HG03571 (cell line): Measurements from ENCODE around the gene ZNF681.
"Not testable (repeated sequence)": the region's sequence is repeated elsewhere in the genome, so short reads cannot be mapped to it uniquely, and the experiment has no call there.

ENCODE experiments used
- ATAC-seq: cut with Tn5 transposase; IDR thresholded peaks from one replicate; pipeline ENCODE4 v1.9.1; 2021; ENCODE audit not compliant: unreplicated experiment

The ZNF681 gene

GRCh38 chr19:23758187-23759074 is at the start of gene ZNF681:
TSS of gene ZNF681 (minus strand) at chr19:23758891. CDS start at chr19:23758749, 142 bp downstream.
- peak; percentile 73 for ATAC-seq

- ATAC-seq = no peak
Observed at GRCh38 chr19:23804676-23805075, 46.0 kb upstream of the ZNF681 start.

GRCh38 chr19:23802290-23802689 is 43.6 kb upstream of the ZNF681 start:
- no peak for ATAC-seq

- ATAC-seq = no peak
Observed at GRCh38 chr19:23801803-23802202, 43.1 kb upstream of the ZNF681 start.

- no peak for ATAC-seq
Observed at GRCh38 chr19:23800868-23801267, 42.2 kb upstream of the ZNF681 start.

- no peak for ATAC-seq
Observed at GRCh38 chr19:23800271-23800670, 41.6 kb upstream of the ZNF681 start.

DNA sequence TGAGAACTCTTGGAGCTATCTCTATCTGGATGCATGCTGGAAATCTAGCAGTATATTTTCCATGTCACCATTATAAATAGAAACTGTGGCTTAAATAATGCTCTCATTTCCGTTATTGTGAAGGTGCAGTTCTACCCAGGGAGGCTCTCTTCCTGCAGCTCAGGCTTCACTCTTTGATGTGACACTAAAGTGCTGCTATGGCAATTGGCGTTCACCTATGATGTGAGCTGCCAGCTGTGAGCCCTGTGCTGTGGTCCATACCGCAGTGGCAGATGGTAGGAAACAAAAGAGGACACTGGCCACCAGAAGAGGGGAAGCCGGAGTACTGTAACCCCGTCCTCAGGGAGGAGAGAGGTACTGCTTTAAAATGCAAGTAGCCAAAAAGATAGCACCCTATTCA is 40.6 kb upstream of the ZNF681 start:
- ATAC-seq = no peak

DNA sequence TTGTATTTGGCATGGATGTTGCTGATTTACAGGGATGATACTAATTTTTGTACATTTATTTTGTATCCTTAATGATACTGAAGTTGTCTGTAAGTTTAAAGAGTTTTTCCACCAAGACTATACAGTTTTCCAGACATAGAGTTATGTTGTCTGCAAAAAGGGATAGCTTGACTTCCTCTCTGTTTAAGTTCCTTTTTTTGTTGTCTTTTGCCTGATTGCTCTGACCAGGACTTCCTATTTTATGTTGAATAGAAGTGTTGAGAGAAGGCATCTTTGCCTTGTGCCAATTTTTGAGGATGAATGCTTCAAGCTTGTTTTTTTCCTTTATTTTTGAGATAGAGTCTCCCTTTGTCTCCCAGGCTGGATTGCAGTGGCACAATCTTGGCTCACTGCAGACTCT is 36.8 kb upstream of the ZNF681 start:
- no peak for ATAC-seq

DNA sequence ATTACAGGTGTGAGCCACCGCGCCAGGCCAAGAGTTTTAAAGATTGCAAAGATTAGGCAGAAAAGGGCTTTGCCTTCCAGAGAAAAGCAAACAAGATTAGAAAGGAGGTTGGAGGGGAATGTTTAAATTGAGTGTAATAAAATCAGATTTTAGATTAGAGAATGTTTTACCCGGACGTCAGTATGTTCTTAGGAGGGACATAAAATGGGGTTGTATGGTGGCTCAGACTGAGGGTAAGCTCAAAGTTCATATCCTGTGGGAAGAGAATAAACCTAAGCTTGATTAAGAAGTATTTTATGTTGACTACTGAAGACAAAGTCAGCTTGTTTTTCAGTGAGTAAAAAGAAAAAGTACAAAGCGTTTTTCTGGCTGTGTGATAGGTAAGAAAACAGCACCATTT is 34.1 kb upstream of the ZNF681 start:
- no peak for ATAC-seq

DNA sequence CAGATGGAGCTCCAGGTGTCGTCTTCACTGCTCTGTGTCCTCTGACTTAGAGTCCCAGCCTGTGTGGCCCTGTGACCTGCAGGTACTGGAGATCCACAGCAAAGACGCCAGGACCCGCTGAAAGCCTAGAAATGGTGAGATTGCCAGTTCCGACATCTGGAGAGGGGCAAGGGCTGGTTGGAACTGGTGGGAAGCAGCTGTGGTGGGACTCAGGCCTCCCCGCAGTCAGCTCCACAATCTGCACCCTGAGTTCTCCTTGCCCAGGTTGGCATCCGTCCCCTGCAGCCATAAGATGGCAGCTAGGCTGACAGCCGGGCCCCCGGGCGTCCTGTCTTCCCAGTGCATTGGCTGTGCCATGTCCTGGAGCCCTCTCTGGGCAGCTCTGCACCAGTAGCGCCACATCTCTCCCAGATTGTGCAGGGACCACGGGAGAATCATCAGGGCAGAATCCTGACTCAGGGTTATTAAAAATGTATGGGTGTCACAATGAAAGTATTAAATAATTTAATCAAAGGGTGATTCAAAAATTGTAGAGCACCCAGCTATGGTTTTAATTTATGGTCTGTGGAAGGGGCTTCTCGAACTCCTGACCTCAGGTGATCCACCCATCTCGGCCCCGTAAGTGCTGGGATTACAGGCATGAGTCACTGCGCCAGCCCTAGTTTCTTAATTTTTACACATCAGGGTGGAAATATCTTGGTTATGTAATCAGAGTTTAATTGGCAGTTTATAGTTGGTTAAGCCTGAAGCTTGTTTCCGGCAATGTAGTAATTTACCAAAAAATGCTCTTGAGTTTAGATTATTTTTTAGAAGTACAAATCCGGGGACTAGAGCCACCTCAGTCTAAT is 32.2 kb upstream of the ZNF681 start:
- no peak for ATAC-seq

- no peak for ATAC-seq
Observed at GRCh38 chr19:23789246-23789645, 30.6 kb upstream of the ZNF681 start.

DNA sequence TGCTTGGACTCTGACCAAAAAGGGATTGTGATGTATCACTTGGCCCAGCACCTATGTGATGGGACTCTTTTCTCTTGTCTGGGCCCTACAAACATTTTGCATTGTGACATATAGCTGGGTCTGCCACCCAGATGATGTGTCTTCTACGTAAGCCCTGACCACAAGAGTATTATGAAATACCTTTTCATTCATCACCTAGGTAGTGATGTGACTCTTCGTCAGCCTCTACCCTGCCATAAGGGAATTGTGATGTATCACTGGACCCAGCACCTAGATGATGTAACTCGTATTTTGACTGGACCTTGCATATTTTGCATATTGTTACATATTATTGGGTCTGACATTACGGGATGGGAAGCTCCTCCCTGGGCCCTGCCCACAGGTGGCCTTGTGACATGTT is 29.7 kb upstream of the ZNF681 start:
- ATAC-seq = no peak

DNA sequence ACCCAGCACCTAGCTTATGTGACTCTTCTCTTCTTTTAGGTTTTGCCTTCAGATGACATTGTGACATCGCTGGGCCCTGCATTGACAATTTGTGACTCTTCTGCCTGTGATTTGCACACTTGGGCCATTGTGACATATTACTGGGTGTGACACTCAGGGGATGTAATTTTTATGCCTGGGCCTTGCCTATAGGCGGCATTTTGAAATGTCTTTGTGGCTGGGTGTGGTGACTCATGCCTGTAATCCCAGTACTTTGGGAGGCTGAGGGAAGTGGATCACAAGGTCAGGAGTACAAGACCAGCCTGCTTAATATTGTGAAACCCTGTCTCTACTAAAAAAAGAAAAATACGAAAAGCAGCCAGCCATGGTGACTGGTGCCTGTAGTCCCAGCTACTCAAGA is 28.4 kb upstream of the ZNF681 start:
- no peak for ATAC-seq

GRCh38 chr19:23785982-23786381 is 27.3 kb upstream of the ZNF681 start:
- ATAC-seq = no peak

DNA sequence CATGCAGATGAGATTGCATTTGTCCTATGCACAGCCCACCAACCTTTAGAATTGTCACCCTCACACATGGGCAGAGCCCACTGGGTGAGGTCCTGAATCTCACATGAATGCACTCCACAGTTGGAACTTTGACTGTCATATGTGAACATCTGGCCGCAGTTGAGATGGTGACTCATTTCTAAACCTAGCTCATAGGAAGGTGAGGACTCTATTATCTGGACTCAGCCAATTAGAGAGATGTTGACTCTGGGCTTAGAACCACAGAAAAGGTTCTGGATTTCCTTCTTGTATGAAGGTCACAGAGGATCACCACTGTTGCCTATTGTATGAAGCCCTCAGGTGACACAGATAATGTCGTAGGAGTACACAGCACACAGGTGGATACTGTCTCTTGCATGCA is 25.6 kb upstream of the ZNF681 start:
- no peak for ATAC-seq

DNA sequence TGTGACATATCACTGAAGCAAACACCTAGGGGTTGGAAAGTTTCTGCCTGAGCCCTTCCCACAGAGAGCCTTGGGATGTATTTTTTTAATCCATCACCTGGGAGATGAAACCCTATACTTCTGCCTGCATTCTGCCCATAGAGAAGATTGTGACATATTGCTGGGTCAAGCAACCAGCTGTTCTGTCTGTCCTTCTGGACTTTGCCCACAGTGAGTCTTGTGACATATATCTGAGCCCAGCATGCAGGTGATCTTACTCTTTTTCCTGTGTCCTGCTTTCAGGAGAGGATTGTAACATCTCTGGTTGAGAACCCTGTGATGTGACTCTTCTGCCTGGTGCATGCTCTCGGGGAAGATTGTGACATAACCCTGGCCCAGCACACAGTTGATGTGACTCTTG is 24.9 kb upstream of the ZNF681 start:
- no peak for ATAC-seq

- ATAC-seq = no peak
Observed at GRCh38 chr19:23779645-23780044, 21.0 kb upstream of the ZNF681 start.

DNA sequence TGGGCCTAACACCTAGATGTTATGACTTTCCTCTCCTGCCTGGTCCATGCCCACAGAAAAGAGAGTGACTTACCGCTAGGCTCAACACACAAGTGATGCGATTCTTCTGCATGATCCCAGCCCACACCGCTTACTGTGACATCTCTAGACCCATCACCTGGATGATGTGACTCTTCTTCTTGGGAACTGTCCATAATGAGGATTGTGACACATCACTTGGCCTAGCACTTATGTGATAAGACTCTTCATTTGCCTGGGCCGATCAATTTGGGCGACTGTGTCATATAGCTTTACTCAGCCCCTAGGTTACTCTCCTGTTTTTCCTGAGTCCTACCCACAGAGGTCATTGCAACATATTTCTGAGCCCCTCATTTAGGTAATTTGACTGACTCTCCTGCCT is 19.9 kb upstream of the ZNF681 start:
- ATAC-seq = no peak

DNA sequence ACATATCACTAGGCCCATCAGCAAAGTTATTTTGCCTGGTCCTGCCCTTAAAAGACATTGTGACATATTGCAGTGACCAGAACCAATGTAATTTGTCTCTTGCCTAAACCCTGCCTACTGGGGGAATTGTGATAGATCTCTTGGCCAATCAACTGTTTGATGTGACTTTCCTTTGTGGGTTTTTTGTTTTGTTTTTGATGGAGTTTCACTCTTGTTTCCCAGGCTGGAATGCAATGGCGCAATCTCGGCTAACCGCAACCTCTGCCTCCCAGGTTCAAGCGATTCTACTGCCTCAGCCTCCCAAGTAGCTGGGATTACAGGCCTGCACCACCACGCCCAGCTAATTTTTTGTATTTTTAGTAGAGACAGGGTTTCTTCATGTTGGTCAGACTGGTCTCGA is 19.3 kb upstream of the ZNF681 start:
- not testable (repeated sequence) for ATAC-seq

GRCh38 chr19:23777216-23777615 is 18.5 kb upstream of the ZNF681 start:
- no peak for ATAC-seq

GRCh38 chr19:23776507-23777205 is 18.0 kb upstream of the ZNF681 start:
- no peak for ATAC-seq
